K562 (cell line): ENCODE results near the gene GFRAL. TPM values are rescaled to one million over a fixed set of nuclear protein-coding genes. Genes with fewer than 3 reads are reported as not detected.

Experiments
- ATAC-seq: fragments of 200-7000 bp; cut with Tn5 transposase; 3 replicates; pipeline ENCODE4 v1.9.1; 2020; ENCODE audit warnings: moderate library complexity
- BruUV-seq: library from RNA; stranded (reverse); fragments of 400-500 nt; replicated peaks from 2 replicates; lab custom pipeline; 2021; lab: Mats Ljungman, UMichigan
- CTCF ChIA-PET: fragments of 300-600 bp; formaldehyde crosslinking; extraction: SDS; loops from one replicate; lab custom pipeline; 2021; ENCODE audit warnings: low intra/inter-chr PET ratio; lab: Yijun Ruan, JAX
- POLR2A ChIA-PET: fragments of 300-600, 350-650 bp; sonication (Branson Sonifier 250); formaldehyde crosslinking; extraction: SDS; loops from one replicate; lab custom pipeline; 2021; ENCODE audit warnings: antibody characterized with exemption, inconsistent platforms; lab: Yijun Ruan, JAX
- DNase-seq, 4 experiments: peaks; one replicate each; pipeline versions ENCODE4 v3.0.0 to v3.0.0-alpha.2; 2011 to 2018; ENCODE audit warnings: low spot score in 3 of 4, mixed read lengths in 3 of 4; ENCODE audit errors: extremely low read depth in 1 of 4
- FAIRE-seq: peaks from 2 replicates; lab custom pipeline; 2011; peaks lifted over from hg19 to GRCh38; lab: Jason Lieb, UNC
- H2AFZ ChIP-seq: 2 replicates; pipeline ENCODE4 v1.6.0; 2011; ENCODE audit warnings: low read depth, low read length, control low read depth, inconsistent platforms
- H3K27ac ChIP-seq: fragments of 200-600 bp; 3 replicates; pipeline ENCODE4 v1.8.0; 2011; ENCODE audit warnings: low read depth, mild to moderate bottlenecking, control low read depth, inconsistent platforms, low read length, moderate library complexity, mixed read lengths; ENCODE audit errors: extremely low read depth
- H3K27me3 ChIP-seq, 2 experiments: fragments of 300-600 bp in 1 of 2; 2 replicates in 1 of 2; 3 replicates in 1 of 2; pipeline versions ENCODE4 v1.6.0 to v1.8.0; 2011; ENCODE audit warnings: inconsistent platforms in 2 of 2, low read length in 2 of 2, mild to moderate bottlenecking in 1 of 2, mixed read lengths in 1 of 2, moderate library complexity in 1 of 2; ENCODE audit not compliant: control insufficient read depth in 2 of 2, insufficient read depth in 2 of 2
- H3K36me3 ChIP-seq: fragments of 300-600 bp; 3 replicates; pipeline ENCODE4 v1.8.0; 2011; ENCODE audit warnings: mild to moderate bottlenecking, low read length, inconsistent platforms; ENCODE audit not compliant: control insufficient read depth, insufficient read depth
- H3K4me1 ChIP-seq, 2 experiments: fragments of 200-600 bp in 1 of 2; replicated peaks in 1 of 2; 2 replicates in 1 of 2; 3 replicates in 1 of 2; pipeline versions ENCODE4 v1.5.1 to v1.8.0; 2011; ENCODE audit warnings: inconsistent platforms in 2 of 2, low read length in 2 of 2, mild to moderate bottlenecking in 1 of 2, mixed read lengths in 1 of 2, moderate library complexity in 1 of 2; ENCODE audit not compliant: control insufficient read depth in 2 of 2, insufficient read depth in 2 of 2
- H3K4me2 ChIP-seq: 2 replicates; pipeline ENCODE4 v1.6.1; 2011; ENCODE audit warnings: low read length, control low read depth, inconsistent platforms, mixed read lengths; ENCODE audit not compliant: insufficient read depth
- H3K4me3 ChIP-seq: fragments of 200-600 bp; sonication (generic), shearing (Covaris generic); 2 replicates; pipeline ENCODE4 v1.5.1; 2016; ENCODE audit warnings: control low read depth, inconsistent platforms
- H3K79me2 ChIP-seq: fragments of 200-600 bp; 3 replicates; pipeline ENCODE4 v1.8.0; 2011; ENCODE audit warnings: low read length, inconsistent platforms; ENCODE audit not compliant: control insufficient read depth, insufficient read depth
- H3K9ac ChIP-seq, 2 experiments: 2 replicates each; pipeline versions ENCODE4 v1.6.0 to v1.6.1; 2011; ENCODE audit warnings: low read depth in 2 of 2, low read length in 2 of 2, control low read depth in 1 of 2, inconsistent platforms in 1 of 2, mild to moderate bottlenecking in 1 of 2, mixed read lengths in 1 of 2; ENCODE audit not compliant: insufficient read depth in 1 of 2
- H3K9me1 ChIP-seq: one replicate; pipeline ENCODE4 v1.6.0; 2011; ENCODE audit warnings: inconsistent platforms, mild to moderate bottlenecking, low read length, moderate library complexity; ENCODE audit not compliant: control insufficient read depth, insufficient read depth
- H3K9me3 ChIP-seq: replicated peaks from 2 replicates; pipeline ENCODE4 v1.5.1; 2011; ENCODE audit warnings: low read depth, low read length, inconsistent platforms; ENCODE audit not compliant: control insufficient read depth, insufficient read depth
- H4K20me1 ChIP-seq: replicated peaks from 2 replicates; pipeline ENCODE4 v1.6.1; 2011; ENCODE audit warnings: low read length, inconsistent platforms, mixed read lengths; ENCODE audit not compliant: control insufficient read depth, insufficient read depth
- BRD4 ChIP-seq: fragments of 200-600 bp; sonication (generic); IDR thresholded peaks from 2 replicates; pipeline ENCODE4 v1.6.1; 2017; ENCODE audit warnings: inconsistent platforms
- ELF2 ChIP-seq: fragments of 250-450 bp; sonication (Bioruptor Pico); IDR thresholded peaks from 2 replicates; pipeline ENCODE4 v1.5.0; 2021; ENCODE audit warnings: mild to moderate bottlenecking
- ETS2 ChIP-seq: IDR thresholded peaks from 2 replicates; pipeline ENCODE4 v1.6.1; 2016; ENCODE audit warnings: borderline replicate concordance, missing genetic modification characterization, mild to moderate bottlenecking, moderate library complexity, missing compliant biosample characterization; ENCODE audit not compliant: poor library complexity, severe bottlenecking
- SIN3A ChIP-seq, 2 experiments: fragments of 150-350 bp in 1 of 2; IDR thresholded peaks; 2 replicates each; pipeline ENCODE4 v1.6.1; 2011 to 2016; ENCODE audit warnings: borderline replicate concordance in 2 of 2, low read depth in 2 of 2, low read length in 2 of 2, mild to moderate bottlenecking in 2 of 2, moderate library complexity in 2 of 2; ENCODE audit not compliant: control insufficient read depth in 1 of 2
- TAL1 ChIP-seq: fragments of 450-650 bp; IDR thresholded peaks from 2 replicates; pipeline ENCODE4 v1.6.1; 2016; ENCODE audit warnings: mild to moderate bottlenecking
- TRIM28 ChIP-seq: fragments of 450-650 bp; IDR thresholded peaks from 2 replicates; pipeline ENCODE4 v1.6.1; 2017
- ZNF24 ChIP-seq: fragments of 450-650 bp; IDR thresholded peaks from 2 replicates; pipeline ENCODE4 v1.6.1; 2016
- WGBS: fragments of 100-300 bp; shearing (Covaris generic); methylation state at CpG from one replicate; pipeline ENCODE4 v1.1.6; 2016; ENCODE audit warnings: low coverage, mixed read lengths; ENCODE audit not compliant: insufficient coverage; ENCODE audit errors: missing lambda C conversion rate; 5-methylcytosine and 5-hydroxymethylcytosine counted together
- in situ Hi-C: fragments of 300-500 bp; cut with MboI; formaldehyde crosslinking; loops from 4 replicates; pipeline ENCODE4 v1.15.0; 2018; ENCODE audit warnings: inconsistent platforms, mixed read lengths
- intact Hi-C: fragments of 100-400 bp; cut with micrococcal nuclease; formaldehyde crosslinking; loops from 2 replicates; pipeline ENCODE4 v1.14.2; 2022
- polyA plus RNA-seq, 8 experiments: library from polyadenylated mRNA; depleted of rRNA in 4 of 8; stranded (reverse) in 5 of 8; unstranded in 3 of 8; fragments of >200 nt; fragmentation: Nextera tagmentation in 2 of 8; fragmentation: Illumina TruSeq in 1 of 8; extraction: Ambion mirVana in 2 of 8; extraction: Trizol in 1 of 8; gene quantifications; 2 replicates each; pipeline versions ENCODE4 v1.2.1 to v1.2.3, GENCODE V29; 2011 to 2014; ENCODE audit warnings: inconsistent platforms in 1 of 8, missing spikeins in 1 of 8
- total RNA-seq, 7 experiments: library from RNA; depleted of rRNA in 6 of 7; stranded (reverse); fragments of >200 nt in 6 of 7; fragmentation: Illumina TruSeq in 2 of 7; extraction: Trizol in 2 of 7; gene quantifications; 2 replicates each; pipeline versions ENCODE4 v1.2.1 to v1.2.3, GENCODE V29; 2011 to 2021; ENCODE audit warnings: low replicate concordance in 1 of 7

Gene GFRAL
- total and polyA plus RNA-seq, 9 of the 15 experiments (the other 6 are each of a cell fraction or from before 2014, with no cell fraction given), result not detected

DNA sequence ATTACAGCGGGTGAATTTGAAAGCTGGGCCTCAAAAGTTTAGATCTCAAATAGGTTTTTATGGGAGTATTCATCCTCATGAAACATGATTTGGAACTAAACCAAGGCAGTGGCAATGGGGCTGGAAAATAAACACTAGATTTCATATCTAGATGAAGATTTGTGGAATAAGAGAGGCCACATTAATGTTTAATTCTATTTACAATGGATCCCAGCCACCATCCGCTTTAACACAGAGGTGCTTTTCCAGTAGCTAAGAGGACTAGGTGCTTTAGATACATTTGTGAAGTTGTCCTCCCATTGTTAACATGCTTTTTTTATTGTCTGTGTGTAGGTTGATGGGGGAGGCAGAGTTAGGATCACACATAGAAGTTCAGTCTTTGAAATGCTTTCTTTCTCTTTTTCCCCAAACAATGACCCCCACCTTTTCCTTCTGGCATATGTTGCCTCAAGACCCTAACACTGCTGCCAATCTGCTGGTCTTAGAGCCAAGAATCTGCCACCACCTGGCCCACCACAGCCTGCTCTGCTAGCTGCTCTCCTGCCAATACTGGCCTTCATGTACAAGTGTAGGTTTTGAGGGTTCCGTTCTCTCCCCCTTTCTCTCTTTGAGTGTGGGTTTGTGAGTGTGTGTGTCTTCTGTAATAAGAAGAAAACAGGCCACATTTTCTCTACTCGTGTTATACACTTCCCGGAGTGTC is 27.8 kb upstream of the GFRAL start:
- Histone ChIP-seq H3K27me3 (no peaks in the 10 kb centered on the region), H4K20me1 (no peaks in the 10 kb centered on the region), H3K36me3 (no peaks in the 10 kb centered on the region), H3K27ac (no peak overlapping the region), H3K4me3 (no peak overlapping the region), H3K4me1 (no peaks in the 10 kb centered on the region), H2AFZ (no peak overlapping the region), H3K4me2 (no peak overlapping the region), H3K79me2 (no peaks in the 10 kb centered on the region), H3K9me1 (no peaks in the 10 kb centered on the region), H3K9me3 (no peaks in the 10 kb centered on the region; the same call in 1 of the 2 replicates), H3K9ac (no peak overlapping the region)
- WGBS, result 0% methylated on average over 4 of the region's 5 CpGs
- in situ Hi-C loops (no loop called here), intact Hi-C loops (no loop called here)
- TF ChIP-seq SIN3A (IDR thresholded peaks at IDR 0.05; ENCODE audit: borderline replicate concordance in 2 of 2, control insufficient read depth in 1 of 2, low read depth in 2 of 2, low read length in 2 of 2), result no peak
- TF ChIP-seq BRD4, result no peak
- TF ChIP-seq ELF2 (CRISPR knock-in tag), result no peak
- TF ChIP-seq TAL1, result no peak
- TF ChIP-seq TRIM28, result no peak
- TF ChIP-seq ZNF24, result no peak
- TF ChIP-seq ETS2 (tag), result no peak
- FAIRE-seq (no peak), DNase-seq (no peak), ATAC-seq (no peak)
- ChIA-PET POLR2A (no interaction called here), CTCF (no interaction called here)
- no TSS peak for BruUV-seq
